CD4-positive, alpha-beta T cell (primary cell): ENCODE results near the gene FAM53A. TPM values are rescaled to one million over a fixed set of nuclear protein-coding genes. Genes with fewer than 3 reads are reported as not detected.

ENCODE experiments used
- ATAC-seq: fragments of 200-7000 bp; cut with Tn5 transposase; one replicate; pipeline ENCODE4 v1.10.0; 2022; ENCODE audit warnings: mild to moderate bottlenecking; ENCODE audit not compliant: poor library complexity
- CTCF ChIA-PET: fragments of 350-600 bp; sonication (Branson Sonifier 250); formaldehyde crosslinking; loops from one replicate; lab custom pipeline; 2021; ENCODE audit warnings: antibody characterized with exemption, inconsistent platforms; lab: Charles Lee
- POLR2A ChIA-PET: fragments of 350-600 bp; sonication (Branson Sonifier 250); formaldehyde crosslinking; loops from one replicate; lab custom pipeline; 2021; ENCODE audit warnings: antibody characterized with exemption, inconsistent platforms; lab: Charles Lee
- DNase-seq, 14 experiments: peaks; one replicate each; pipeline ENCODE4 v3.0.0-alpha.2; 2013 to 2020; ENCODE audit warnings: mixed read lengths in 2 of 14
- H3K27ac ChIP-seq, 2 donors: one replicate each; pipeline versions ENCODE4 v1.5.1 to v1.7.0; 2013; ENCODE audit warnings: low read length in 2 of 2, low read depth in 1 of 2, mild to moderate bottlenecking in 1 of 2
- H3K27me3 ChIP-seq, 2 experiments: 1 replicate in 1 of 2; 2 replicates in 1 of 2; pipeline versions ENCODE4 v1.6.1 to v1.7.0; 2013; ENCODE audit warnings: low read length in 2 of 2, control low read depth in 1 of 2, mild to moderate bottlenecking in 1 of 2, moderate library complexity in 1 of 2; ENCODE audit not compliant: insufficient read depth in 2 of 2, control insufficient read depth in 1 of 2
- H3K36me3 ChIP-seq: one replicate; pipeline ENCODE4 v1.6.1; 2013; ENCODE audit warnings: low read length, control low read depth; ENCODE audit not compliant: insufficient read depth
- H3K4me1 ChIP-seq: one replicate; pipeline ENCODE4 v1.6.1; 2013; ENCODE audit warnings: low read length, control low read depth; ENCODE audit not compliant: insufficient read depth
- H3K4me3 ChIP-seq: one replicate; pipeline ENCODE4 v1.5.1; 2013; ENCODE audit warnings: mild to moderate bottlenecking, low read length, moderate library complexity
- H3K9me3 ChIP-seq, 2 experiments: 1 replicate in 1 of 2; 2 replicates in 1 of 2; pipeline versions ENCODE4 v1.6.1 to v1.7.0; 2013; ENCODE audit warnings: low read length in 2 of 2, mild to moderate bottlenecking in 2 of 2, control low read depth in 1 of 2, moderate library complexity in 1 of 2; ENCODE audit not compliant: control insufficient read depth in 1 of 2, insufficient read depth in 1 of 2
- H3K27ac Mint-ChIP-seq: one replicate; pipeline ENCODE4 v1.8.0; 2020; ENCODE audit warnings: mixed read lengths
- H3K27me3 Mint-ChIP-seq: one replicate; pipeline ENCODE4 v1.8.0; 2021; ENCODE audit warnings: mixed read lengths
- H3K36me3 Mint-ChIP-seq: one replicate; pipeline ENCODE4 v1.8.0; 2021; ENCODE audit warnings: low read depth, mixed read lengths
- H3K4me1 Mint-ChIP-seq: one replicate; pipeline ENCODE4 v1.8.0; 2021; ENCODE audit warnings: low read depth, mixed read lengths
- H3K4me3 Mint-ChIP-seq: one replicate; pipeline ENCODE4 v1.8.0; 2020; ENCODE audit warnings: mild to moderate bottlenecking, mixed read lengths
- H3K9me3 Mint-ChIP-seq: one replicate; pipeline ENCODE4 v1.8.0; 2020; ENCODE audit warnings: mixed read lengths
- CTCF ChIP-seq: fragments of 200-600 bp; IDR thresholded peaks from one replicate; pipeline ENCODE4 v1.8.0; 2022; ENCODE audit warnings: antibody characterized with exemption, mild to moderate bottlenecking
- intact Hi-C, 2 experiments: fragments of 100-400 bp; cut with DNase I in 1 of 2; cut with micrococcal nuclease in 1 of 2; formaldehyde crosslinking; loops; one replicate each; pipeline versions ENCODE4 v1.15.1 to v1.9.0; 2023 to 2025; cut with DNase I, micrococcal nuclease
- total RNA-seq, 174 experiments: library from RNA in 2 of 174; stranded (reverse) in 2 of 174; gene quantifications; one replicate each; pipeline ENCODE4 v1.2.3 and lab custom pipeline; 2021 to 2026

The FAM53A gene
- total RNA-seq, 2 experiments from 2014 or later, result 0.93 to 2.4 TPM

GRCh38 chr4:1604706-1605205, 79.4 kb downstream of the FAM53A start:
- H3K27ac ChIP-seq, result peak overlapping the region in 1 of 2 donors; percentile 29
- POLR2A ChIA-PET, result interaction anchor here (0.8 to 2.1 kb wide), 10 partner anchors 12 to 356 kb away, joined by 3 to 28 read pairs (median 4); partner anchors contain the start of genes CTBP1 and UVSSA
- DNase-seq, result peak in 11 of 14 experiments; percentile 39 to 87 (median 63)
- H3K4me3 ChIP-seq, result peak overlapping the region; percentile 43
- peak overlapping the region; percentile 85 for H3K27ac Mint-ChIP-seq
- intact Hi-C loops, result loop anchor here (1.0 to 5.0 kb wide), 3 partner anchors 24 to 248 kb away; no protein-coding TSS in a partner anchor
- no peaks in the 10 kb centered on the region for H3K36me3 Mint-ChIP-seq
- peak; percentile 52 for TF ChIP-seq CTCF
- H3K4me3 Mint-ChIP-seq, result peak overlapping the region; percentile 74
- H3K27me3 Mint-ChIP-seq, result no peaks in the 10 kb centered on the region
- peaks cover 0 to 4% of the 10 kb centered on the region in 2 experiments for H3K9me3 ChIP-seq
- H3K27me3 ChIP-seq, result no peaks in the 10 kb centered on the region
- no peaks in the 10 kb centered on the region for H3K36me3 ChIP-seq
- peaks cover 46% of the 10 kb centered on the region for H3K4me1 ChIP-seq
- peak; percentile 80 for ATAC-seq
- no peaks in the 10 kb centered on the region for H3K9me3 Mint-ChIP-seq
- peaks cover 21% of the 10 kb centered on the region for H3K4me1 Mint-ChIP-seq
- CTCF ChIA-PET, result no interaction called here

- ATAC-seq (no peak), DNase-seq (no peak)
- H3K4me3 ChIP-seq, result no peak overlapping the region
- H3K27me3 ChIP-seq, result no peaks in the 10 kb centered on the region
- H3K4me1 ChIP-seq, result peaks cover 46% of the 10 kb centered on the region
- H3K27ac ChIP-seq, result peak overlapping the region in 1 of 2 donors; percentile 29
- Mint-ChIP-seq H3K4me1 (peaks cover 21% of the 10 kb centered on the region), H3K27ac (no peak overlapping the region), H3K4me3 (no peak overlapping the region), H3K36me3 (no peaks in the 10 kb centered on the region), H3K9me3 (no peaks in the 10 kb centered on the region), H3K27me3 (no peaks in the 10 kb centered on the region)
- peaks cover 0 to 4% of the 10 kb centered on the region in 2 experiments for H3K9me3 ChIP-seq
- ChIA-PET POLR2A (interaction anchor here (0.8 to 2.1 kb wide), 4 partner anchors 24 to 355 kb away, joined by 3 to 28 read pairs (median 10); partner anchors contain the start of genes CTBP1 and UVSSA), CTCF (no interaction called here)
- no peak for TF ChIP-seq CTCF
- intact Hi-C loops, result loop anchor here in 1 of 2 experiments (2.0 kb wide), 1 partner anchor 247 kb away; no protein-coding TSS in a partner anchor
- no peaks in the 10 kb centered on the region for H3K36me3 ChIP-seq
Observed at GRCh38 chr4:1604181-1604705, 79.9 kb downstream of the FAM53A start.

- ChIA-PET CTCF (no interaction called here), POLR2A (no interaction called here)
- Mint-ChIP-seq H3K4me1 (peaks cover 21% of the 10 kb centered on the region), H3K27me3 (no peaks in the 10 kb centered on the region), H3K4me3 (no peak overlapping the region), H3K36me3 (no peaks in the 10 kb centered on the region), H3K27ac (no peak overlapping the region), H3K9me3 (no peaks in the 10 kb centered on the region)
- Histone ChIP-seq H3K4me1 (peaks cover 46% of the 10 kb centered on the region), H3K4me3 (no peak overlapping the region), H3K9me3 (peaks cover 0 to 4% of the 10 kb centered on the region in 2 experiments), H3K27me3 (no peaks in the 10 kb centered on the region), H3K36me3 (no peaks in the 10 kb centered on the region), H3K27ac (no peak overlapping the region)
- DNase-seq (no peak), ATAC-seq (no peak)
- intact Hi-C loops, result loop anchor here in 1 of 2 experiments (2.0 kb wide), 1 partner anchor 247 kb away; no protein-coding TSS in a partner anchor
- no peak for TF ChIP-seq CTCF
Observed at GRCh38 chr4:1603413-1604135, 80.5 kb downstream of the FAM53A start.
